HEK293 (cell line): ENCODE measurements around the gene ANKS6.

Experiments
- BCL11A ChIP-seq: fragments of 450-650 bp; formaldehyde crosslinking; IDR thresholded peaks from 2 replicates; pipeline ENCODE4 v1.5.1; 2016; ENCODE audit warnings: low read depth, missing biosample characterization, missing genetic modification characterization
- GLI2 ChIP-seq: fragments of 450-650 bp; formaldehyde crosslinking; IDR thresholded peaks from 2 replicates; pipeline ENCODE4; 2017; ENCODE audit warnings: missing biosample characterization, missing genetic modification characterization, low read depth, borderline replicate concordance
- HOXC10 ChIP-seq: sonication (generic); formaldehyde crosslinking; IDR thresholded peaks from 2 replicates; pipeline ENCODE4 v1.8.1; 2023; ENCODE audit warnings: mild to moderate bottlenecking, missing genetic modification reagents
- INSM2 ChIP-seq: fragments of 450-650 bp; formaldehyde crosslinking; IDR thresholded peaks from 2 replicates; pipeline ENCODE4 v1.5.1; 2016; ENCODE audit warnings: missing biosample characterization, missing genetic modification characterization
- KLF17 ChIP-seq: fragments of 450-650 bp; formaldehyde crosslinking; IDR thresholded peaks from 2 replicates; pipeline ENCODE4 v1.5.1; 2016; ENCODE audit warnings: missing biosample characterization, missing genetic modification characterization
- KLF9 ChIP-seq: fragments of 450-650 bp; formaldehyde crosslinking; IDR thresholded peaks from 2 replicates; pipeline ENCODE4 v1.5.1; 2016; ENCODE audit warnings: missing biosample characterization, missing genetic modification characterization, low read depth
- OSR2 ChIP-seq: fragments of 450-650 bp; formaldehyde crosslinking; IDR thresholded peaks from 2 replicates; pipeline ENCODE4 v1.5.1; 2016; ENCODE audit warnings: missing biosample characterization, missing genetic modification characterization
- PRDM6 ChIP-seq: fragments of 450-650 bp; formaldehyde crosslinking; IDR thresholded peaks from 2 replicates; pipeline ENCODE4 v1.5.1; 2017; ENCODE audit warnings: missing biosample characterization, missing genetic modification characterization
- ZBTB11 ChIP-seq: fragments of 450-650 bp; formaldehyde crosslinking; conservative IDR thresholded peaks from 2 replicates; pipeline ENCODE4 v1.5.1; 2016; ENCODE audit warnings: low read depth, missing biosample characterization, missing genetic modification characterization
- ZBTB17 ChIP-seq: fragments of 450-650 bp; formaldehyde crosslinking; IDR thresholded peaks from 2 replicates; pipeline ENCODE4 v1.5.1; 2016; ENCODE audit warnings: missing biosample characterization, missing genetic modification characterization
- ZBTB8A ChIP-seq: fragments of 450-650 bp; formaldehyde crosslinking; IDR thresholded peaks from 2 replicates; pipeline ENCODE4 v1.5.1; 2016; ENCODE audit warnings: missing biosample characterization, missing genetic modification characterization
- ZFP37 ChIP-seq: fragments of 450-650 bp; formaldehyde crosslinking; IDR thresholded peaks from 2 replicates; pipeline ENCODE4 v1.5.1; 2016; ENCODE audit warnings: missing biosample characterization, missing genetic modification characterization
- ZFP41 ChIP-seq: fragments of 450-650 bp; formaldehyde crosslinking; IDR thresholded peaks from 2 replicates; pipeline ENCODE4 v1.5.1; 2016; ENCODE audit warnings: missing biosample characterization, missing genetic modification characterization, borderline replicate concordance
- ZIC2 ChIP-seq: fragments of 450-650 bp; formaldehyde crosslinking; IDR thresholded peaks from 2 replicates; pipeline ENCODE4 v1.5.1; 2016; ENCODE audit warnings: missing biosample characterization, missing genetic modification characterization
- ZNF10 ChIP-seq: fragments of 450-650 bp; formaldehyde crosslinking; IDR thresholded peaks from 2 replicates; pipeline ENCODE4 v1.5.1; 2017; ENCODE audit warnings: missing biosample characterization, missing genetic modification characterization
- ZNF146 ChIP-seq: fragments of 450-650 bp; formaldehyde crosslinking; IDR thresholded peaks from 2 replicates; pipeline ENCODE4 v1.5.1; 2016; ENCODE audit warnings: missing biosample characterization, missing genetic modification characterization
- ZNF155 ChIP-seq: fragments of 450-650 bp; formaldehyde crosslinking; IDR thresholded peaks from 2 replicates; pipeline ENCODE4 v1.5.1; 2016; ENCODE audit warnings: missing biosample characterization, missing genetic modification characterization
- ZNF184 ChIP-seq: fragments of 450-650 bp; IDR thresholded peaks from 2 replicates; pipeline ENCODE4 v1.5.1; 2018; ENCODE audit warnings: missing biosample characterization, mild to moderate bottlenecking, missing genetic modification characterization
- ZNF223 ChIP-seq: fragments of 450-650 bp; formaldehyde crosslinking; IDR thresholded peaks from 2 replicates; pipeline ENCODE4 v1.5.1; 2016; ENCODE audit warnings: missing biosample characterization, missing genetic modification characterization
- ZNF23 ChIP-seq: fragments of 450-650 bp; formaldehyde crosslinking; IDR thresholded peaks from 2 replicates; pipeline ENCODE4 v1.5.1; 2016; ENCODE audit warnings: missing biosample characterization, missing genetic modification characterization, borderline replicate concordance
- ZNF248 ChIP-seq: fragments of 450-650 bp; formaldehyde crosslinking; IDR thresholded peaks from 2 replicates; pipeline ENCODE4 v1.5.1; 2017; ENCODE audit warnings: missing biosample characterization, missing genetic modification characterization
- ZNF37A ChIP-seq: fragments of 450-650 bp; IDR thresholded peaks from 2 replicates; pipeline ENCODE4 v1.5.1; 2018; ENCODE audit warnings: missing biosample characterization, missing genetic modification characterization
- ZNF433 ChIP-seq: fragments of 450-650 bp; formaldehyde crosslinking; IDR thresholded peaks from 2 replicates; pipeline ENCODE4 v1.5.1; 2016; ENCODE audit warnings: missing biosample characterization, missing genetic modification characterization, low read depth
- ZNF488 ChIP-seq: fragments of 450-650 bp; formaldehyde crosslinking; IDR thresholded peaks from 2 replicates; pipeline ENCODE4 v1.5.1; 2016; ENCODE audit warnings: missing biosample characterization, missing genetic modification characterization
- ZNF514 ChIP-seq: fragments of 450-650 bp; formaldehyde crosslinking; IDR thresholded peaks from 2 replicates; pipeline ENCODE4 v1.5.1; 2016; ENCODE audit warnings: missing biosample characterization, missing genetic modification characterization
- ZNF544 ChIP-seq: fragments of 450-650 bp; formaldehyde crosslinking; IDR thresholded peaks from 2 replicates; pipeline ENCODE4 v1.5.0; 2017; ENCODE audit warnings: missing biosample characterization, missing genetic modification characterization
- ZNF561 ChIP-seq: fragments of 450-650 bp; IDR thresholded peaks from 2 replicates; pipeline ENCODE4 v1.5.1; 2018; ENCODE audit warnings: missing biosample characterization, missing genetic modification characterization, borderline replicate concordance
- ZNF596 ChIP-seq: fragments of 450-650 bp; IDR thresholded peaks from 2 replicates; pipeline ENCODE4 v1.5.0; 2018; ENCODE audit warnings: missing biosample characterization, mild to moderate bottlenecking, missing genetic modification characterization, moderate library complexity
- ZNF624 ChIP-seq: fragments of 450-650 bp; formaldehyde crosslinking; IDR thresholded peaks from 2 replicates; pipeline ENCODE4 v1.5.1; 2017; ENCODE audit warnings: missing biosample characterization, missing genetic modification characterization
- ZNF626 ChIP-seq: fragments of 450-650 bp; sonication (Bioruptor Pico); formaldehyde crosslinking; IDR thresholded peaks from 2 replicates; pipeline ENCODE4 v1.5.1; 2018; ENCODE audit warnings: missing biosample characterization, missing genetic modification characterization, inconsistent platforms
- ZNF747 ChIP-seq: fragments of 450-650 bp; formaldehyde crosslinking; IDR thresholded peaks from 2 replicates; pipeline ENCODE4 v1.5.1; 2016; ENCODE audit warnings: missing biosample characterization, missing genetic modification characterization
- ZNF837 ChIP-seq: fragments of 450-650 bp; formaldehyde crosslinking; IDR thresholded peaks from 2 replicates; pipeline ENCODE4 v1.5.1; 2016; ENCODE audit warnings: missing biosample characterization, missing genetic modification characterization
- ZSCAN16 ChIP-seq: fragments of 450-650 bp; formaldehyde crosslinking; IDR thresholded peaks from 2 replicates; pipeline ENCODE4 v1.5.1; 2016; ENCODE audit warnings: missing biosample characterization, missing genetic modification characterization
- ZSCAN30 ChIP-seq: fragments of 450-650 bp; IDR thresholded peaks from 2 replicates; pipeline ENCODE4 v1.5.1; 2018; ENCODE audit warnings: missing biosample characterization, mild to moderate bottlenecking, missing genetic modification characterization, moderate library complexity

ANKS6 gene

GRCh38 chr9:98790842-98791607 is 5.3 kb downstream of the ANKS6 start (continued):
- TF ChIP-seq GLI2 (tag by site-specific recombination) (no peak), ZNF248 (no peak), KLF9 (tag by site-specific recombination) (peak; percentile 71), ZNF184 (tag by site-specific recombination) (no peak; the same call in 1 of the 2 replicates), ZNF10 (tag by site-specific recombination) (no peak), ZNF837 (tag by site-specific recombination) (no peak), ZSCAN16 (tag by site-specific recombination) (no peak), ZNF596 (tag by site-specific recombination) (no peak), ZIC2 (tag by site-specific recombination) (no peak), ZNF747 (tag by site-specific recombination) (no peak), ZNF223 (tag by site-specific recombination) (no peak), BCL11A (tag by site-specific recombination) (no peak), ZNF544 (tag by site-specific recombination) (no peak), ZSCAN30 (tag by site-specific recombination) (no peak), ZFP41 (tag by site-specific recombination) (no peak), ZFP37 (no peak), ZBTB17 (tag by site-specific recombination) (peak; percentile 24; the same call in 1 of the 2 replicates), OSR2 (tag by site-specific recombination) (no peak), PRDM6 (tag by site-specific recombination) (no peak), ZBTB8A (tag by site-specific recombination) (no peak), ZNF514 (tag by site-specific recombination) (no peak), ZNF155 (tag by site-specific recombination) (no peak), ZNF488 (tag by site-specific recombination) (no peak), ZNF433 (tag by site-specific recombination) (no peak), ZNF23 (tag by site-specific recombination) (no peak), ZNF37A (no peak), HOXC10 (CRISPR knock-in tag) (no peak), ZNF561 (tag by site-specific recombination) (no peak), ZNF146 (no peak), ZNF626 (tag by site-specific recombination) (no peak), INSM2 (tag by site-specific recombination) (no peak), ZNF624 (tag by site-specific recombination) (no peak), KLF17 (tag by site-specific recombination) (no peak), ZBTB11 (tag by site-specific recombination) (no peak)
